T-helper 1 cell treated with Interleukin-12 subunit alpha and Interleukin-12 subunit beta and Interleukin-4 antibody, amounts not matched to agents 30 μg/mL and 1 μg/mL, for 36 hours (primary cell): Measurements from ENCODE around the gene PRR5.

Source experiments
- H3K27ac Mint-ChIP-seq: one replicate; pipeline ENCODE4 v1.8.0; 2021; ENCODE audit warnings: mild to moderate bottlenecking, mixed read lengths
- H3K27me3 Mint-ChIP-seq: one replicate; pipeline ENCODE4 v1.8.0; 2021; ENCODE audit warnings: low read depth, mixed read lengths
- H3K36me3 Mint-ChIP-seq: one replicate; pipeline ENCODE4 v1.8.0; 2021; ENCODE audit warnings: low read depth, mixed read lengths
- H3K4me1 Mint-ChIP-seq: one replicate; pipeline ENCODE4 v1.8.0; 2021; ENCODE audit warnings: low read depth, mixed read lengths
- H3K4me3 Mint-ChIP-seq: one replicate; pipeline ENCODE4 v1.8.0; 2021; ENCODE audit warnings: mild to moderate bottlenecking, moderate library complexity, mixed read lengths
- H3K9me3 Mint-ChIP-seq: one replicate; pipeline ENCODE4 v1.8.0; 2021; ENCODE audit warnings: mixed read lengths

PRR5 gene

DNA sequence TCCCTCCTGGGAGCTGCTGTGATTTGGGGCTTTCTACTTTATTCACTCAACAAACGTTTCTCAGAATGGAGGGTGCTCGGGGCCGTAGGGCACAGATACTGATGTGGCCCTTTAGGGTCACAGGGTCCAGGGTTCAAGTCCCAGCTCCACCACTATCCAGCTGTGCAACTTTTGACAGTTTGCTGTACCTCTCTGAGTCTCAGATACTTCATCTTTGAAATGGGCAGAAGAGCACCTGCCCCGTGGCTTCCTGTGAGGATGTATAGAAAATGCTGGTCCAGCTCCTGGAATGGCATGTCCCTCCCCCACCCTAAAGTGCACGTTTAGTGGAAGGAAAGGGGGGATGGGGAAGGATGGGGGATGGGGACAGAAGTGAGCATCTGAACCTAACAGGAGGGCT is 21.9 kb upstream of the PRR5 start:
- peaks cover 6% of the 10 kb centered on the region for H3K27me3 Mint-ChIP-seq
- H3K27ac Mint-ChIP-seq: peak overlapping the region; percentile 31
- H3K36me3 Mint-ChIP-seq: no peaks in the 10 kb centered on the region
- peaks cover 40% of the 10 kb centered on the region for H3K4me1 Mint-ChIP-seq
- no peaks in the 10 kb centered on the region for H3K9me3 Mint-ChIP-seq
- H3K4me3 Mint-ChIP-seq: no peak overlapping the region

GRCh38 chr22:44680481-44680894 is 21.5 kb upstream of the PRR5 start:
- H3K9me3 Mint-ChIP-seq: no peaks in the 10 kb centered on the region
- H3K4me3 Mint-ChIP-seq: no peak overlapping the region
- H3K36me3 Mint-ChIP-seq: no peaks in the 10 kb centered on the region
- H3K27ac Mint-ChIP-seq: no peak overlapping the region
- H3K27me3 Mint-ChIP-seq: peaks cover 3% of the 10 kb centered on the region
- H3K4me1 Mint-ChIP-seq: peaks cover 42% of the 10 kb centered on the region

- Mint-ChIP-seq H3K9me3 (no peaks in the 10 kb centered on the region), H3K27me3 (peaks cover 3% of the 10 kb centered on the region), H3K27ac (no peak overlapping the region), H3K36me3 (peaks cover 3% of the 10 kb centered on the region), H3K4me3 (no peak overlapping the region), H3K4me1 (peaks cover 47% of the 10 kb centered on the region)
Measured at GRCh38 chr22:44682556-44683168, 19.3 kb upstream of the PRR5 start.

- Mint-ChIP-seq H3K4me1 (peaks cover 47% of the 10 kb centered on the region), H3K27ac (peak overlapping the region; percentile 67), H3K4me3 (peak overlapping the region; percentile 50), H3K27me3 (peaks cover 3% of the 10 kb centered on the region), H3K9me3 (no peaks in the 10 kb centered on the region), H3K36me3 (peaks cover 3% of the 10 kb centered on the region)
Measured at GRCh38 chr22:44683237-44683636, 18.8 kb upstream of the PRR5 start.

DNA sequence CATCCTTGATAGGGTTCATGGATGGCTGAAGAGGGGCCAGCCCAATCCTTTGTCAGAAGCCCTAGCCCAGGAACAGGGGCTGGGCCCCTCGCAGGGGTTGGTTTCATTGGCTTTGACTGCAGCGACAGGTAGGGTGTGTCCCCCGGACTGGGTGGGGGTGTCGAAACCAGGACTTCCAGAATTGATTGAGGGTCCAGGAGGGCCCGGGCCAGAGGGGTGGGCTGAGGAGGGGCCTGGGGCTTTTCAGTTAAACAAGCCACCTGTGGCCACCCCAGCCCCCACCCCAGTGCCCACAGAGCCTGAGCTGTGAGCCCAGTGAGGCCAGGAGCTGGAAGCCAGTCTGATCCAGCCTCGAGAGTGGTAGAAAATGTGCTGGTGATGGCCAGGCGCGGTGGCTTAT is 18.1 kb upstream of the PRR5 start:
- Mint-ChIP-seq H3K4me1 (peaks cover 47% of the 10 kb centered on the region), H3K9me3 (no peaks in the 10 kb centered on the region), H3K27me3 (peaks cover 3% of the 10 kb centered on the region), H3K4me3 (no peak overlapping the region), H3K27ac (no peak overlapping the region), H3K36me3 (peaks cover 3% of the 10 kb centered on the region)

GRCh38 chr22:44684506-44685383 is 17.3 kb upstream of the PRR5 start:
- Mint-ChIP-seq H3K4me3 (peak overlapping the region; percentile 42), H3K9me3 (no peaks in the 10 kb centered on the region), H3K36me3 (peaks cover 3% of the 10 kb centered on the region), H3K27me3 (peaks cover 3% of the 10 kb centered on the region), H3K4me1 (peaks cover 47% of the 10 kb centered on the region), H3K27ac (peak overlapping the region; percentile 63)

GRCh38 chr22:44685384-44686056 is 16.5 kb upstream of the PRR5 start:
- Mint-ChIP-seq H3K27ac (peak overlapping the region; percentile 63), H3K9me3 (no peaks in the 10 kb centered on the region), H3K4me3 (peak overlapping the region; percentile 42), H3K27me3 (peaks cover 3% of the 10 kb centered on the region), H3K4me1 (peaks cover 47% of the 10 kb centered on the region), H3K36me3 (peaks cover 3% of the 10 kb centered on the region)

GRCh38 chr22:44686873-44687600 is 15.0 kb upstream of the PRR5 start:
- Mint-ChIP-seq H3K27me3 (peaks cover 3% of the 10 kb centered on the region), H3K36me3 (peaks cover 3% of the 10 kb centered on the region), H3K4me1 (peaks cover 36% of the 10 kb centered on the region), H3K27ac (peak overlapping the region; percentile 43), H3K4me3 (no peak overlapping the region), H3K9me3 (no peaks in the 10 kb centered on the region)

DNA sequence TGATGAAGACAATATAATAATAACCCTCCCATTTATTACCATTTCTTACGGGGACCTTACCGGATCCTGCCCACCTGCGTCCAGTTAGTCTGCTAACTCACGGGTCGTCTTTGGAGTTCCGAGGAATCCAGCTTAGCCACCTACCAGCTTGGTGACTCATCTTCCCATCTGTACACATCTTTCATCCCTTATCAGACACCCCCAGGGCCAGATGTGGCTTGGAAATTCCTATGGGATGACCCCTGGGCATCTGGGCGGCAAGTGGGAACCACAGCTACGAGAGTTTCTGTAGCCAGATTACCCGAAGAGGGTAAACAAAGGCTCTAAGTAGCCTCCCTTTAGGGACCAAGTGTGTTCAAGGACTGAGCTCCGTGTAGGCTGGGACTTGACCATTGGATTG is 12.8 kb upstream of the PRR5 start:
- peaks cover 3% of the 10 kb centered on the region for H3K27me3 Mint-ChIP-seq
- H3K4me3 Mint-ChIP-seq: no peak overlapping the region
- peaks cover 20% of the 10 kb centered on the region for H3K4me1 Mint-ChIP-seq
- peaks cover 3% of the 10 kb centered on the region for H3K36me3 Mint-ChIP-seq
- H3K9me3 Mint-ChIP-seq: no peaks in the 10 kb centered on the region
- H3K27ac Mint-ChIP-seq: no peak overlapping the region

DNA sequence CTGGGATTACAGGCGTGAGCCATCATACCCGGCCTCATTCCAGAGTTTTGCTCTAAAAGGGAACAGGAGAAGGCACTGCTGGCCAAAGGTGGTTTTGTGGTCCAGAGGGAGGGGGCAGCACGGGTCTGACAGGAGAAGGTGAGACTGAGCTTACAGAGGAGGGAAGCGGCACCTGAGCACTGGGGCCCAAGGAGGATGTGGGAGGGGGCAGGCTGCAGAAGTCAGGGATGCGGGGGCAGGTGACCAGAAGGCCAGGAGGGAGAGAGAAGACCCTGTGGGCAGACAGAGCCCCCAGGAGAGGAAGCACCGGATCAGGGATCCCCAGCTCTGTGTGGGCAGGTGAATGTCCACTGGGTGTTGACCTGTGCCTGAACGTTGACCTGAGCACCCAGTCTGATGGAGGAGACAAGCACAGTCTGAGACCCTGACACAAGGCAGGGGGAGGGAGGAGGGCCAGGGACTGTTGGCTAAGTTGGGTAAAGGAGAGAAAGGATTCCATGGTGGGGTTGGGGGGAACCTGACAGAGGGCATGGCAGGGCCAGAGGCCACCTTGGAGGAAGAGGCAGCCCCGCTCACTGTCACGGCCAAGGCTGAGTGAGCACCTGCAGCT is 12.0 kb upstream of the PRR5 start:
- H3K4me1 Mint-ChIP-seq: peaks cover 12% of the 10 kb centered on the region
- H3K36me3 Mint-ChIP-seq: peaks cover 3% of the 10 kb centered on the region
- peaks cover 3% of the 10 kb centered on the region for H3K27me3 Mint-ChIP-seq
- H3K27ac Mint-ChIP-seq: no peak overlapping the region
- no peak overlapping the region for H3K4me3 Mint-ChIP-seq
- H3K9me3 Mint-ChIP-seq: no peaks in the 10 kb centered on the region

DNA sequence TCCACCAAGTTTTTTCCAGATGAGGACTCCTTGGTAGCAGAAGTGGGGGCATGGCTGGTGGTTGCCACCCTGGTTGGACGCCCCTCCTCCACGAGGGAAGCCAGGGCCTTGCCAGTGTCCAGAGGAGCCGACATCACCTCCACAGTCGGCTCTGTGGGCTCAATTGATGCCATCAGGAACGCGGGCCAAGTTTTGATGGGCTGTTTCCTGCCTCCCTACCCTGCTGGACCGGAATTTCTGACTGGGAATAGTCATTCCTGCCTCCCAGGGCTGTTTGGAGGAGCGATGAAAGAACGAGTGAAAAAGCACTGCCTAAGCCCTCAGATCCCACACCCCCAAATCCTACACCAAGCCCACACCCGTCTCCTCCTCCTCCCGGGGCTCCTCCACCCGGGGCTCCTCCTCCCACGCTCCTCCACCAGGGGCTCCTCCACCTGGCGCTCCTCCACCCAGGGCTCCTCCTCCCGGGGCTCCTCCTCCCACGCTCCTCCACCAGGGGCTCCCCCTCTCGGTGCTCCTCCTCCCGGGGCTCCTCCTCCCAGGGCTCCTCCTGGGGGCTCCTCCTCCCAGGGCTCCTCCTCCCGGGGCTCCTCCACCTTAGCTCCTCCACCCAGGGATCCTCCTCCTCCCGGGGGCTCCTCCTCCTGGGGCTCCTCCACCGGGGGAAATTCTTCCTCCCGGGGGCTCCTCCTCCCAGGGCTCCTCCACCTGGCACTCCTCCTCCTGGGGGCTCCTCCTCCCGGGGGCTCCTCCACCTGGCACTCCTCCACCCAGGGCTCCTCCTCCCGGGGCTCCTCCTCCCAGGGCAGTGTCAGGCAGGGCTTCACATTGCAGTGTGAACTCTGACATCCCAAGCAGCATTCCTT is 10.0 kb upstream of the PRR5 start:
- H3K27me3 Mint-ChIP-seq: peaks cover under 1% of the 10 kb centered on the region
- no peak overlapping the region for H3K4me3 Mint-ChIP-seq
- H3K4me1 Mint-ChIP-seq: no peaks in the 10 kb centered on the region
- no peaks in the 10 kb centered on the region for H3K9me3 Mint-ChIP-seq
- peaks cover under 1% of the 10 kb centered on the region for H3K36me3 Mint-ChIP-seq
- H3K27ac Mint-ChIP-seq: no peak overlapping the region

GRCh38 chr22:44692662-44693007 is 9.4 kb upstream of the PRR5 start:
- no peaks in the 10 kb centered on the region for H3K27me3 Mint-ChIP-seq
- no peaks in the 10 kb centered on the region for H3K36me3 Mint-ChIP-seq
- H3K27ac Mint-ChIP-seq: no peak overlapping the region
- H3K4me3 Mint-ChIP-seq: no peak overlapping the region
- H3K4me1 Mint-ChIP-seq: no peaks in the 10 kb centered on the region
- no peaks in the 10 kb centered on the region for H3K9me3 Mint-ChIP-seq

DNA sequence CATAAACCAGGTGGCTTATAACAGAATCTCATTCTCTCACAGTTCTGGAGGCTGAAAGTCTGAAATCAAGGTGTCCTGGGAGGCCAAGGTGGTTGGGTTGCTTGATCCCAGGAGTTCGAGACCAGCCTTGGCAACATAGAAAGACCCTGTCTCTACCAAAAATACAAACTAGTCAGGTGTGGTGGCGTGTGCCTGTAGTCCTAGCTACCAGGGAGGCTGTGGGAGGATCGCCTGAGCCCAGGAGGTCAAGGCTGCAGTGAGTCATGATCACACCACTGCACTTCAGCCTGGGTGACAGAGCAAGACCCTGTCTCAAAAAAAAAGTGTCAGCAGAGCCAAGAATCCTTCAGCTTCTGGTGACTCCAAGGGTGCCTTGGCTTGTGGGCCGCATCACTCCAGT is 8.9 kb upstream of the PRR5 start:
- Mint-ChIP-seq H3K4me1 (no peaks in the 10 kb centered on the region), H3K9me3 (no peaks in the 10 kb centered on the region), H3K36me3 (no peaks in the 10 kb centered on the region), H3K27ac (no peak overlapping the region), H3K27me3 (no peaks in the 10 kb centered on the region), H3K4me3 (no peak overlapping the region)
